Spleen (tissue), 11 donors: ENCODE measurements around the gene GOLGA7B. TPM values are rescaled to one million over a fixed set of nuclear protein-coding genes. Genes with fewer than 3 reads are reported as not detected.

ENCODE experiments used
- DNase-seq: peaks from one replicate; pipeline ENCODE4 v3.0.0-alpha.2; 2020
- H3K27ac ChIP-seq, 8 donors: fragments of 200-600 bp; sonication (generic) in 7 of 8; 1 replicate in 4 of 8; 2 replicates in 4 of 8; pipeline versions ENCODE4 v1.5.0 to v1.8.0; 2016 to 2021; ENCODE audit warnings: inconsistent platforms in 4 of 8, mild to moderate bottlenecking in 4 of 8, moderate library complexity in 1 of 8
- H3K27me3 ChIP-seq, 7 donors: fragments of 200-600 bp; sonication (generic) in 6 of 7; replicated peaks in 1 of 7; 1 replicate in 4 of 7; 2 replicates in 3 of 7; pipeline versions ENCODE4 v1.5.0 to v1.8.0; 2016 to 2021; ENCODE audit warnings: inconsistent platforms in 3 of 7, mild to moderate bottlenecking in 1 of 7
- H3K36me3 ChIP-seq, 6 donors: fragments of 200-600 bp; sonication (generic) in 5 of 6; 1 replicate in 4 of 6; 2 replicates in 2 of 6; pipeline versions ENCODE4 v1.5.0 to v1.8.0; 2016 to 2021; ENCODE audit warnings: inconsistent platforms in 2 of 6
- H3K4me1 ChIP-seq, 6 donors: fragments of 200-600 bp; sonication (generic) in 5 of 6; 1 replicate in 3 of 6; 2 replicates in 3 of 6; pipeline versions ENCODE4 v1.5.0 to v1.8.0; 2016 to 2021; ENCODE audit warnings: inconsistent platforms in 3 of 6
- H3K4me3 ChIP-seq, 8 donors: fragments of 200-600 bp; sonication (generic) in 7 of 8; 1 replicate in 4 of 8; 2 replicates in 4 of 8; pipeline versions ENCODE4 v1.5.0 to v1.8.0; 2016 to 2021; ENCODE audit warnings: inconsistent platforms in 4 of 8, mild to moderate bottlenecking in 4 of 8, moderate library complexity in 2 of 8
- H3K9me3 ChIP-seq, 8 donors: fragments of 200-600 bp; sonication (generic) in 7 of 8; 1 replicate in 4 of 8; 2 replicates in 4 of 8; pipeline versions ENCODE4 v1.5.0 to v1.8.0; 2016 to 2021; ENCODE audit warnings: inconsistent platforms in 4 of 8
- CTCF ChIP-seq, 11 experiments: fragments of 200-600 bp in 7 of 11; fragments of 450-650 bp in 4 of 11; sonication (generic) in 4 of 11; IDR thresholded peaks in 8 of 11; conservative IDR thresholded peaks in 3 of 11; 1 replicate in 7 of 11; 2 replicates in 4 of 11; pipeline versions ENCODE4 v1.4.0 to v1.8.0; 2016 to 2021; ENCODE audit warnings: antibody characterized with exemption in 11 of 11, inconsistent platforms in 4 of 11, mild to moderate bottlenecking in 1 of 11
- POLR2A ChIP-seq, 3 donors: fragments of 450-650 bp; IDR thresholded peaks; one replicate each; pipeline ENCODE4 v1.5.1; 2017; ENCODE audit warnings: antibody characterized with exemption in 3 of 3, mild to moderate bottlenecking in 1 of 3
- POLR2AphosphoS5 ChIP-seq, 3 donors: sonication (generic); formaldehyde crosslinking; IDR thresholded peaks; one replicate each; pipeline ENCODE4 v1.5.1; 2017; ENCODE audit warnings: antibody characterized with exemption in 3 of 3
- whole genome bisulfite sequencing, 5 donors: extraction: QIAGEN DNeasy Blood & Tissue Kit in 3 of 5; methylation state at CpG; one replicate each; pipeline versions ENCODE4 v1.1.5 to v1.1.7; 2013 to 2018; 5-methylcytosine and 5-hydroxymethylcytosine counted together
- intact Hi-C: fragments of 100-400 bp; cut with DNase I; formaldehyde crosslinking; loops from one replicate; pipeline ENCODE4 v1.15.0; 2023; ENCODE audit warnings: low total_unique reads
- polyA plus RNA-seq, 3 donors: library from polyadenylated mRNA; stranded (reverse); fragments of 200-250 nt; gene quantifications; one replicate each; pipeline ENCODE4 v1.2.1, GENCODE V29; 2013
- total RNA-seq, 7 donors: library from RNA; depleted of rRNA in 3 of 7; stranded (reverse); fragments of >200 nt in 3 of 7; fragmentation: NEBNext Ultra II Directional in 4 of 7; extraction: Animal tissue kit (Norgen Biotek cat#: 25700) in 4 of 7; gene quantifications; one replicate each; pipeline versions ENCODE4 v1.1.0 to v1.2.1, GENCODE V29; 2016 to 2021
- donor health status: healthy with polysubstance abuse.
- donor health status: DM: no; HTN: no; CAD: no; lungs with moderate emphysema.
- donor health status: DM: no; HTN: no; CAD: no.
- donor health status: Bipolar disorder and iron deficiency.
- donor health status: healthy.
- donor health status: DM: no; HTN: no; CAD: no.
- donor health status: DM: yes; HTN: yes; CAD: no.

GOLGA7B gene
- total and polyA plus RNA-seq, 10 donors = 0.27 to 1.0 (median 0.52) TPM

DNA sequence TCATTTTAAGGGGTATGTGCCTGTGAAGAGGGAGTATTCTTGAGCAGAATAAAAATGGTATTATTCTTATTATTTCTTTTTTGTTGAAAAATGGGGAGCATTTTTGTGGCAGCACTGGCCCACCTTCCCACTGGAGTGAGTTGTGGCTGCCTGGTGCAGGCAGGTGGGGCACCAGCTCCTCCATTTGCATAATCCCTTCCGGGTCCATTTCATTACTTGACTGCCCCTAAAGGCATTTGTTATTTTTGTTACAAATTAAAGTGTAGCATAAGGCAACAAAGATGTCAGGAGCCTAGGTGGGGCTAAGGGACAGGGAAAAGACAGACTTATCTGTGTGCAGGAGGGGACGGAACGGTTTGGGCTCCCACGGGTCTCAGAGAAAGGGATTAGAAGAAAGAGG is 26.8 kb downstream of the GOLGA7B start:
- Histone ChIP-seq H3K27me3 (peaks cover 0 to 36% (median 0%) of the 10 kb centered on the region in 7 donors), H3K9me3 (no peaks in the 10 kb centered on the region), H3K4me1 (no peaks in the 10 kb centered on the region), H3K27ac (no peak overlapping the region), H3K36me3 (no peaks in the 10 kb centered on the region), H3K4me3 (no peak overlapping the region)
- intact Hi-C loops = no loop called here
- WGBS, 5 donors = 71 to 79% (median 72%) methylated on average over 4 of the region's 4 CpGs
- no peak for DNase-seq
- TF ChIP-seq CTCF (IDR thresholded peaks at IDR 0.05 in 8 of 11, conservative IDR thresholded peaks at IDR 0.05 in 3 of 11) (no peak), POLR2A (IDR thresholded peaks at IDR 0.05) (no peak), POLR2AphosphoS5 (IDR thresholded peaks at IDR 0.05) (no peak)

DNA sequence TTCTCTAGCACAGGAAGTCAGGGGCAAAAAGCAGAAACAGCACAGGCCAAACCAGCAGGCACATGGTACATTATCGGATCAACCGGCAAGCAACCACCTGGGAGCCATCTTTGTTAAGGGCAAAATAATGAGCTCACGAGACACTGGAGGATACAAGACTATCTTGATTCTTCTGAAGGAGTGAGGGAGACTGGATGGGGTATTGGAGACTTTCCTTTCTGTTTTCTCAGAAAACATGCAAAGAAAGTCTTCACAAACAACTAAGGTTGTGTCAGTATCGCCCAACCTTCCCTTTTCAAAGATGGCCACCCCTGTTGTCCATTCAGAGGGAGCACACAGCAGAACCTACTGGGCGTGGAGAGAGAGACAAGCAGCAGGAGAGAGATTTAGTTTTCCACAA is 29.6 kb downstream of the GOLGA7B start:
- Histone ChIP-seq H3K4me1 (no peaks in the 10 kb centered on the region), H3K27me3 (peaks cover 0 to 39% (median 0%) of the 10 kb centered on the region in 7 donors), H3K36me3 (no peaks in the 10 kb centered on the region), H3K9me3 (no peaks in the 10 kb centered on the region), H3K27ac (no peak overlapping the region), H3K4me3 (no peak overlapping the region)
- no peak for DNase-seq
- intact Hi-C loops = no loop called here
- whole genome bisulfite sequencing, 5 donors = 89 to 94% (median 89%) methylated on average over 5 of the region's 5 CpGs
- TF ChIP-seq POLR2A (IDR thresholded peaks at IDR 0.05) = no peak
- no peak for TF ChIP-seq POLR2AphosphoS5 (IDR thresholded peaks at IDR 0.05)
- no peak for TF ChIP-seq CTCF (IDR thresholded peaks at IDR 0.05 in 8 of 11, conservative IDR thresholded peaks at IDR 0.05 in 3 of 11)

- peaks cover 0 to 35% (median 0%) of the 10 kb centered on the region in 7 donors for H3K27me3 ChIP-seq
- intact Hi-C loops = no loop called here
- DNase-seq = no peak
- no peaks in the 10 kb centered on the region for H3K36me3 ChIP-seq
- H3K4me1 ChIP-seq = no peaks in the 10 kb centered on the region
- TF ChIP-seq CTCF (IDR thresholded peaks at IDR 0.05 in 8 of 11, conservative IDR thresholded peaks at IDR 0.05 in 3 of 11) = no peak
- TF ChIP-seq POLR2A (IDR thresholded peaks at IDR 0.05) = no peak
- TF ChIP-seq POLR2AphosphoS5 (IDR thresholded peaks at IDR 0.05) = no peak
- 90 to 95% (median 94%) methylated on average over 9 to 10 of the region's 10 CpGs for WGBS, 5 donors
- H3K9me3 ChIP-seq = no peaks in the 10 kb centered on the region
- H3K4me3 ChIP-seq = no peak overlapping the region
- H3K27ac ChIP-seq = no peak overlapping the region
Observed at GRCh38 chr10:97880109-97880508, 30.5 kb downstream of the GOLGA7B start.

- H3K9me3 ChIP-seq = no peaks in the 10 kb centered on the region
- peak; percentile 45 for DNase-seq
- H3K36me3 ChIP-seq = no peaks in the 10 kb centered on the region
- H3K27me3 ChIP-seq = peaks cover 0 to 27% (median 0%) of the 10 kb centered on the region in 7 donors
- 60 to 84% (median 78%) methylated on average over 10 to 11 of the region's 11 CpGs for WGBS, 5 donors
- intact Hi-C loops = no loop called here
- no peak overlapping the region for H3K27ac ChIP-seq
- TF ChIP-seq POLR2AphosphoS5 (IDR thresholded peaks at IDR 0.05) = no peak
- no peak for TF ChIP-seq CTCF (IDR thresholded peaks at IDR 0.05 in 8 of 11, conservative IDR thresholded peaks at IDR 0.05 in 3 of 11)
- TF ChIP-seq POLR2A (IDR thresholded peaks at IDR 0.05) = no peak
- no peak overlapping the region for H3K4me3 ChIP-seq
- H3K4me1 ChIP-seq = no peaks in the 10 kb centered on the region
Observed at GRCh38 chr10:97882142-97883091, 32.8 kb downstream of the GOLGA7B start.
